Coronary artery (tissue), 2 donors: Measurements from ENCODE around the gene MECR.

Source experiments
- DNase-seq: peaks from one replicate; pipeline ENCODE4 v3.0.0-alpha.2; 2017; ENCODE audit warnings: low spot score
- H3K27ac ChIP-seq, 2 donors: fragments of 200-600 bp; sonication (generic); one replicate each; pipeline ENCODE4 v1.5.1; 2016 to 2019
- H3K4me3 ChIP-seq: fragments of 200-600 bp; sonication (generic); 2 replicates; pipeline ENCODE4 v1.5.1; 2016; ENCODE audit warnings: mild to moderate bottlenecking, moderate library complexity
- TF ChIP-seq, protein P1 (sequence below): fragments of 200-600 bp; sonication (generic); IDR thresholded peaks from one replicate; pipeline ENCODE4 v1.5.1; 2019; ENCODE audit warnings: antibody characterized with exemption

MECR gene

GRCh38 chr1:29255134-29255666 is 24.5 kb upstream of the MECR start:
- H3K27ac ChIP-seq, result no peak overlapping the region
- H3K4me3 ChIP-seq, result no peak overlapping the region
- TF ChIP-seq, protein P1, sequence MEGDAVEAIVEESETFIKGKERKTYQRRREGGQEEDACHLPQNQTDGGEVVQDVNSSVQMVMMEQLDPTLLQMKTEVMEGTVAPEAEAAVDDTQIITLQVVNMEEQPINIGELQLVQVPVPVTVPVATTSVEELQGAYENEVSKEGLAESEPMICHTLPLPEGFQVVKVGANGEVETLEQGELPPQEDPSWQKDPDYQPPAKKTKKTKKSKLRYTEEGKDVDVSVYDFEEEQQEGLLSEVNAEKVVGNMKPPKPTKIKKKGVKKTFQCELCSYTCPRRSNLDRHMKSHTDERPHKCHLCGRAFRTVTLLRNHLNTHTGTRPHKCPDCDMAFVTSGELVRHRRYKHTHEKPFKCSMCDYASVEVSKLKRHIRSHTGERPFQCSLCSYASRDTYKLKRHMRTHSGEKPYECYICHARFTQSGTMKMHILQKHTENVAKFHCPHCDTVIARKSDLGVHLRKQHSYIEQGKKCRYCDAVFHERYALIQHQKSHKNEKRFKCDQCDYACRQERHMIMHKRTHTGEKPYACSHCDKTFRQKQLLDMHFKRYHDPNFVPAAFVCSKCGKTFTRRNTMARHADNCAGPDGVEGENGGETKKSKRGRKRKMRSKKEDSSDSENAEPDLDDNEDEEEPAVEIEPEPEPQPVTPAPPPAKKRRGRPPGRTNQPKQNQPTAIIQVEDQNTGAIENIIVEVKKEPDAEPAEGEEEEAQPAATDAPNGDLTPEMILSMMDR, result no peak
- no peak for DNase-seq

GRCh38 chr1:29254346-29254745 is 23.6 kb upstream of the MECR start:
- H3K4me3 ChIP-seq, result no peak overlapping the region
- TF ChIP-seq, protein P1, result no peak
- no peak for DNase-seq
- no peak overlapping the region for H3K27ac ChIP-seq

DNA sequence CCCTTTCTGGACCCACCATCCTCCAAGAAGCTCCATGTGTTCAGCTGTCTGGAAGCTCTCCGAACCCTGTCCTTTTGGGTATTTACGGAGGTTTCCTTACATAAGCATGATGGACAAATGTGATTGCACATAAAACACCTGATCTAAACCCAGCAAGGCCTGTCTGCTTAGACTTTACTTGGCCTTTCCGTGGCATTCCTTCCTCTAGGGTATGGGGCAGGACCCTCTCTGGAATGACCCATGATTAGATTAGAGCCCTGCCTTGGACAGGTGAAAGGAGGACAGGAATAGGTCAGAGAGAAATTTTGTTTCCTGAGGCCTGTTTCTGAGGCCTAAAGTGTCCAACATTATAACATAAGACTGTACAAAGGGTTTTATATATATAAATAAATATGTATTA is 22.4 kb upstream of the MECR start:
- Histone ChIP-seq H3K4me3 (no peak overlapping the region), H3K27ac (no peak overlapping the region)
- DNase-seq, result no peak
- TF ChIP-seq, protein P1, result no peak

GRCh38 chr1:29251164-29252124 is 20.7 kb upstream of the MECR start:
- no peak overlapping the region for H3K4me3 ChIP-seq
- TF ChIP-seq, protein P1, result no peak
- DNase-seq, result no peak
- H3K27ac ChIP-seq, result no peak overlapping the region

- TF ChIP-seq, protein P1, result no peak
- no peak for DNase-seq
- H3K4me3 ChIP-seq, result no peak overlapping the region
- no peak overlapping the region for H3K27ac ChIP-seq
Observed at GRCh38 chr1:29249951-29250581, 19.3 kb upstream of the MECR start.

GRCh38 chr1:29249170-29249691 is 18.5 kb upstream of the MECR start:
- TF ChIP-seq, protein P1, result no peak
- no peak overlapping the region for H3K27ac ChIP-seq
- DNase-seq, result no peak
- no peak overlapping the region for H3K4me3 ChIP-seq
